BLaER1 (cell line): ENCODE data around the gene VTCN1.

Experiments used
- H3K27ac ChIP-seq: shearing (Covaris generic); formaldehyde crosslinking; 2 replicates; pipeline ENCODE4 v1.8.1; 2022
- H3K27me3 ChIP-seq: shearing (Covaris generic); formaldehyde crosslinking; 2 replicates; pipeline ENCODE4 v1.8.1; 2022
- H3K36me3 ChIP-seq: shearing (Covaris generic); formaldehyde crosslinking; 2 replicates; pipeline ENCODE4 v1.8.1; 2022
- H3K4me1 ChIP-seq: shearing (Covaris generic); formaldehyde crosslinking; 2 replicates; pipeline ENCODE4 v1.8.1; 2022
- H3K4me2 ChIP-seq: shearing (Covaris generic); formaldehyde crosslinking; 2 replicates; pipeline ENCODE4 v1.8.1; 2022
- H3K4me3 ChIP-seq: shearing (Covaris generic); formaldehyde crosslinking; 2 replicates; pipeline ENCODE4 v1.8.1; 2022
- H3K9ac ChIP-seq: shearing (Covaris generic); formaldehyde crosslinking; 2 replicates; pipeline ENCODE4 v1.8.1; 2022
- H3K9me3 ChIP-seq: shearing (Covaris generic); formaldehyde crosslinking; 2 replicates; pipeline ENCODE4 v1.8.1; 2022
- H4K20me1 ChIP-seq: shearing (Covaris generic); formaldehyde crosslinking; 2 replicates; pipeline ENCODE4 v1.8.1; 2022
- Cebpa-rat ChIP-seq: shearing (Covaris generic); IDR thresholded peaks from 2 replicates; pipeline ENCODE4 v1.8.1; 2022

Gene VTCN1

GRCh38 chr1:117235863-117236465 lies 25.2 kb upstream of the VTCN1 start:
- Histone ChIP-seq H3K4me2 (no peak overlapping the region), H3K27ac (no peak overlapping the region), H3K9ac (no peak overlapping the region), H3K4me3 (no peak overlapping the region), H3K27me3 (no peaks in the 10 kb centered on the region), H3K4me1 (no peaks in the 10 kb centered on the region), H4K20me1 (no peaks in the 10 kb centered on the region), H3K9me3 (no peaks in the 10 kb centered on the region), H3K36me3 (no peaks in the 10 kb centered on the region)
- no peak for TF ChIP-seq Cebpa-rat

DNA sequence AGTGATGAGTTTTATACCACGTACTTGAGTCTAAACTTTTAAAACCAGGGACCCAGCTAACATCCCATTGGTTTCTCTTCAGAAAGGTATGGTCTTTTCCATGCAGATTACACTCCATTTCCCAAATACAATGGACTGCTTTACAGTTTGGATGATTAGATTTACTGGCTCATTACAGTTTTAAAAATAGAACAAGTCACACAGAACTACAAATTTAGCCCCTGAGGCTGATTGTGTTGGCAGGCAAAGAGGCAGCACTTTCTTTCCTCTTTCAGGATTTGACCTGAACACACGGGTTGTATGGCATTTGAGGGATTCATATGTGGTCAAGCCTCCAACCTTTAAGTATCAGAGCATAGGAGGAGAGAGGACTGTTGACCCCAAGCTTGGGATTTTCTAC lies 21.8 kb upstream of the VTCN1 start:
- Histone ChIP-seq H3K36me3 (no peaks in the 10 kb centered on the region), H3K4me2 (no peak overlapping the region), H3K27me3 (no peaks in the 10 kb centered on the region), H3K4me1 (no peaks in the 10 kb centered on the region), H3K4me3 (no peak overlapping the region), H3K9ac (no peak overlapping the region), H3K27ac (no peak overlapping the region), H3K9me3 (no peaks in the 10 kb centered on the region), H4K20me1 (no peaks in the 10 kb centered on the region)
- no peak for TF ChIP-seq Cebpa-rat

DNA sequence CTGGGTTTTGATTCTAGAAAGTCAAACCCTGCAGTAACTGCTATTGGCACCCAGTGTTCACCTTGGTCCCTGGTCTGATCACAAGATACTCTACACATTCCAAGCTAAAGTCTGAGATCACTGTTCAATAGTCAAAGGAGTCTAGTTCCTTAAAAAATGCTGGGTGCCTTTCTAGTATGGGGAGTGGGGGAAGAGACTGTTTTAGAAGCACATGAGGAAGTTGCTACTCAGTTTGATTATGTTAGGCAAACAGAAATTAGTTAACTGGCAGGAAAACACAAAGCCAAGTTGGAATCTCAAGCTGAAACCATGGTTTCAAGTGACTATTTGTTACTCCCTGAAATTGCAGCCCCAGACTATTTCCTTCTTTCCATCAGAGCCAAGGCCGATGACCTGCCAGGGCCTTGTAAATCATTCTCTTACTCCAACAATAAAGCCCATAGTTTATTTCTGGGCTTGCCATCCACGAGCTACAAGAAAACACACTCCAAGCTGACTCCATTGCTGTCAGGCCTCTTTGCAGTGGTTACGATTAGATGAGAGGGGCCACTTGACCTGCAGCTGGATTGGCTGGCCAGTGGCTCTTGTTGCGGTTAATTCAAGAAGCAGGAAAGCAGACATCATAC lies 21.1 kb upstream of the VTCN1 start:
- Histone ChIP-seq H3K9ac (no peak overlapping the region), H3K4me1 (no peaks in the 10 kb centered on the region), H3K36me3 (no peaks in the 10 kb centered on the region), H3K27ac (no peak overlapping the region), H3K27me3 (no peaks in the 10 kb centered on the region), H3K4me3 (no peak overlapping the region), H4K20me1 (no peaks in the 10 kb centered on the region), H3K9me3 (no peaks in the 10 kb centered on the region), H3K4me2 (no peak overlapping the region)
- TF ChIP-seq Cebpa-rat, result no peak

- TF ChIP-seq Cebpa-rat, result no peak
- H3K4me2 ChIP-seq, result no peak overlapping the region
- H3K36me3 ChIP-seq, result no peaks in the 10 kb centered on the region
- no peaks in the 10 kb centered on the region for H3K4me1 ChIP-seq
- H3K4me3 ChIP-seq, result no peak overlapping the region
- no peaks in the 10 kb centered on the region for H3K9me3 ChIP-seq
- no peak overlapping the region for H3K27ac ChIP-seq
- no peak overlapping the region for H3K9ac ChIP-seq
- no peaks in the 10 kb centered on the region for H4K20me1 ChIP-seq
- H3K27me3 ChIP-seq, result no peaks in the 10 kb centered on the region
These were observed 20.6 kb upstream of the VTCN1 start for GRCh38 chr1:117231312-117231711.

DNA sequence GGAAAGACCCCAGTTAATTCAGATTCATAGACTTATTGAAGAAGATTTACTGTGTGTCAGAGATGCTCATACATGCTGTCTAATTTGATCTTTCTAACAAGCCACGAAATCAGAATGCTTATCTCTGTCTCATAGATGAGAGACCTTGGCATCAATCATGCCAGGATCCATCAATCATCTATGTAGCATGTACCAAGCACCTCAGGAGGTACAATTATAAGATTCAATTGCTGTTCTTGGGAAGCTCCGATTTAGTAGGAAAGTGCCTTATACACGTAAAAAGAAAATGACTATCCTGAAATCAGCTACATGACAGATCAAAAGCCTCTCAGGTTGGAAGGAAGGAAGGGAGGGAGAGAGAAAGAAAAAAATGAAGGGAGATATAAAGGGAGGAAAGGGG lies 18.5 kb upstream of the VTCN1 start:
- Histone ChIP-seq H3K4me1 (no peaks in the 10 kb centered on the region), H3K27me3 (no peaks in the 10 kb centered on the region), H3K4me2 (no peak overlapping the region), H3K27ac (no peak overlapping the region), H4K20me1 (no peaks in the 10 kb centered on the region), H3K9me3 (no peaks in the 10 kb centered on the region), H3K36me3 (no peaks in the 10 kb centered on the region), H3K9ac (no peak overlapping the region), H3K4me3 (no peak overlapping the region)
- TF ChIP-seq Cebpa-rat, result no peak

- Histone ChIP-seq H3K27me3 (no peaks in the 10 kb centered on the region), H3K4me2 (no peak overlapping the region)
- TF ChIP-seq Cebpa-rat, result no peak
These were observed 15.2 kb upstream of the VTCN1 start for GRCh38 chr1:117225931-117226330.

DNA sequence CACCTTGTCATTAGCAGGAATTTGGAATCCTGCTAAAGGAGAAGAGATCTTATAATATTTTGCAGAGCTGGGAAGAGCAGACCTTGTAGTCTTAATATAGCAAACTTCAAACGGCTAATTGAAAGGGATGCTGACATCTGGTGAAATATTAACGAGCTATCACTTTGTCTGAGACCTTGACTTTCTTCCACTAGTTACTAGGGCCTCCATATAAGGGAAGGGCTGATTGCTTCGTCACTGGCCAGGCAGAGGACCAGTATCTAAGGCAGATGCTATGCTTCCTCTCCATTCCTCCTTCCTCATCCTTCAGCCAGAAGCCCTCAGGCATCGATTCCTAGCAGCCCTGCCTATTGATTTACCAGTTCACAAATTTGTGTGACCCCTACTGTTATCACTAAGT lies 6.0 kb upstream of the VTCN1 start:
- H3K9me3 ChIP-seq, result peaks cover 22% of the 10 kb centered on the region
- no peak overlapping the region for H3K4me3 ChIP-seq
- no peak overlapping the region for H3K9ac ChIP-seq
- no peaks in the 10 kb centered on the region for H4K20me1 ChIP-seq
- TF ChIP-seq Cebpa-rat, result no peak
- H3K4me1 ChIP-seq, result no peaks in the 10 kb centered on the region
- no peak overlapping the region for H3K4me2 ChIP-seq
- H3K36me3 ChIP-seq, result no peaks in the 10 kb centered on the region
- no peak overlapping the region for H3K27ac ChIP-seq
- H3K27me3 ChIP-seq, result no peaks in the 10 kb centered on the region

More at GRCh38 chr1:117225931-117226330, 15.2 kb upstream of the VTCN1 start:
- H4K20me1 ChIP-seq, result no peaks in the 10 kb centered on the region
- H3K4me1 ChIP-seq, result no peaks in the 10 kb centered on the region
- H3K9me3 ChIP-seq, result no peaks in the 10 kb centered on the region
- no peak overlapping the region for H3K4me3 ChIP-seq
- no peak overlapping the region for H3K9ac ChIP-seq
- H3K36me3 ChIP-seq, result no peaks in the 10 kb centered on the region
- no peak overlapping the region for H3K27ac ChIP-seq

GRCh38 chr1:117215733-117216462 lies 5.2 kb upstream of the VTCN1 start:
- no peak overlapping the region for H3K4me2 ChIP-seq
- no peak overlapping the region for H3K4me3 ChIP-seq
- H3K9ac ChIP-seq, result no peak overlapping the region
- no peaks in the 10 kb centered on the region for H3K4me1 ChIP-seq
- H3K27me3 ChIP-seq, result no peaks in the 10 kb centered on the region
- H3K36me3 ChIP-seq, result no peaks in the 10 kb centered on the region
- no peaks in the 10 kb centered on the region for H4K20me1 ChIP-seq
- no peak for TF ChIP-seq Cebpa-rat
- H3K27ac ChIP-seq, result no peak overlapping the region
- peaks cover 22% of the 10 kb centered on the region for H3K9me3 ChIP-seq

DNA sequence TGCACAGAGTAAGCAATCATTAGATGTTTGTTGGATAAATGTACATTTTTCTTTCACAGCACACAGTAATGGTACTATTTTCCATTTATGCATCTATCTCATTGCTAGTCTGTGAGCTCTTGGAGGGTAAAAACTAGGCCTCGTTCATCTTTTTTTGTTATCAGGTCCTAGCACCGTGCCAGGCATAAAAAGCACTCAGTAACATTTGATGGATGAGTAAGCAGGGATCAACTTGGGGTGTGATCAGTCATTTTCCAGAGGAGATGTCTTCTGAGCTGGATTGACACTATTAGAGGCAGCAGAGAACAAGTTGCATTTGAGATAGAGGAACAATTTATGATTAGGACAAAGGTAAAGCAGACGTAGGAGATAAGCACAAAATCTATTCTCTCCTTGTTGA lies 4.3 kb upstream of the VTCN1 start:
- no peak overlapping the region for H3K4me3 ChIP-seq
- no peak overlapping the region for H3K27ac ChIP-seq
- H3K9ac ChIP-seq, result no peak overlapping the region
- no peaks in the 10 kb centered on the region for H4K20me1 ChIP-seq
- no peak for TF ChIP-seq Cebpa-rat
- peaks cover 4% of the 10 kb centered on the region; the same call in 1 of the 2 replicates for H3K4me1 ChIP-seq
- no peaks in the 10 kb centered on the region for H3K36me3 ChIP-seq
- H3K9me3 ChIP-seq, result peaks cover 22% of the 10 kb centered on the region
- no peak overlapping the region for H3K4me2 ChIP-seq
- no peaks in the 10 kb centered on the region for H3K27me3 ChIP-seq

- Histone ChIP-seq H3K36me3 (no peaks in the 10 kb centered on the region), H3K27ac (no peak overlapping the region), H4K20me1 (no peaks in the 10 kb centered on the region), H3K4me1 (peaks cover 7% of the 10 kb centered on the region; the same call in 1 of the 2 replicates), H3K9me3 (peaks cover 18% of the 10 kb centered on the region), H3K4me3 (no peak overlapping the region), H3K9ac (no peak overlapping the region), H3K4me2 (no peak overlapping the region), H3K27me3 (no peaks in the 10 kb centered on the region)
- TF ChIP-seq Cebpa-rat, result no peak
These were observed 2.3 kb upstream of the VTCN1 start for GRCh38 chr1:117213046-117213445.
